H1 (cell line): ENCODE measurements around the gene SPAAR. TPM values are rescaled to one million over a fixed set of nuclear protein-coding genes. Genes with fewer than 3 reads are reported as not detected.

Source experiments
- CTCF ChIA-PET: fragments of 300-600 bp; sonication (Branson Sonifier 250); formaldehyde crosslinking; loops from one replicate; lab custom pipeline; 2021; ENCODE audit not compliant: partially characterized antibody; lab: Charles Lee
- POLR2A ChIA-PET: fragments of 300-600 bp; sonication (Branson Sonifier 250); formaldehyde crosslinking; loops from one replicate; lab custom pipeline; 2021; ENCODE audit warnings: inconsistent platforms; ENCODE audit not compliant: partially characterized antibody; lab: Charles Lee
- DNase-seq, 2 experiments: peaks; one replicate each; pipeline versions ENCODE4 v3.0.0 to v3.0.0-alpha.2; 2010 to 2022; ENCODE audit warnings: low spot score in 2 of 2, low read depth in 1 of 2, mixed read lengths in 1 of 2
- FAIRE-seq: peaks from 2 replicates; lab custom pipeline; 2011; peaks lifted over from hg19 to GRCh38; lab: Jason Lieb, UNC
- H2AFZ ChIP-seq: 2 replicates; pipeline ENCODE4 v1.8.1; 2012; ENCODE audit warnings: low read length, inconsistent platforms
- H2AK5ac ChIP-seq: 2 replicates; pipeline ENCODE4 v1.6.1; 2013; ENCODE audit warnings: low read depth, low read length
- H2BK120ac ChIP-seq: replicated peaks from 2 replicates; pipeline ENCODE3; 2013; ENCODE audit warnings: low read depth, low read length, inconsistent platforms
- H2BK12ac ChIP-seq: 2 replicates; pipeline ENCODE4 v1.6.1; 2013; ENCODE audit warnings: low read depth, low read length
- H2BK15ac ChIP-seq: 2 replicates; pipeline ENCODE4 v1.6.1; 2013; ENCODE audit warnings: low read length
- H2BK20ac ChIP-seq: 2 replicates; pipeline ENCODE4 v1.6.1; 2013; ENCODE audit warnings: low read length
- H2BK5ac ChIP-seq: 2 replicates; pipeline ENCODE4 v1.6.1; 2013; ENCODE audit warnings: low read depth, low read length
- H3K14ac ChIP-seq: 2 replicates; pipeline ENCODE4 v1.6.1; 2013; ENCODE audit warnings: inconsistent platforms; ENCODE audit not compliant: insufficient read length
- H3K18ac ChIP-seq: 2 replicates; pipeline ENCODE4 v1.6.1; 2013; ENCODE audit warnings: low read length; ENCODE audit errors: extremely low read depth
- H3K23ac ChIP-seq: 2 replicates; pipeline ENCODE4 v1.6.1; 2013; ENCODE audit warnings: inconsistent platforms; ENCODE audit not compliant: insufficient read length
- H3K23me2 ChIP-seq: 2 replicates; pipeline ENCODE4 v1.6.1; 2013; ENCODE audit warnings: low read depth, low read length
- H3K27ac ChIP-seq: 2 replicates; pipeline ENCODE4 v1.6.1; 2011; ENCODE audit warnings: low read depth, low read length, inconsistent platforms
- H3K27me3 ChIP-seq, 4 experiments: replicated peaks in 1 of 4; 1 replicate in 1 of 4; 2 replicates in 3 of 4; pipeline versions ENCODE4 v1.6.1 to v1.8.1; 2011 to 2013; ENCODE audit warnings: low read length in 3 of 4, mild to moderate bottlenecking in 3 of 4, inconsistent platforms in 2 of 4, mixed read lengths in 2 of 4, moderate library complexity in 1 of 4; ENCODE audit not compliant: control insufficient read depth in 3 of 4, insufficient read depth in 3 of 4; ENCODE audit errors: extremely low read depth in 1 of 4
- H3K36me3 ChIP-seq, 4 experiments: 2 replicates each; pipeline versions ENCODE4 v1.6.1 to v1.8.1; 2011 to 2013; ENCODE audit warnings: mild to moderate bottlenecking in 4 of 4, low read length in 3 of 4, moderate library complexity in 2 of 4, control low read depth in 1 of 4, inconsistent platforms in 1 of 4; ENCODE audit not compliant: insufficient read depth in 4 of 4, control insufficient read depth in 2 of 4
- H3K4ac ChIP-seq: replicated peaks from 2 replicates; pipeline ENCODE3; 2013; ENCODE audit warnings: low read length, low read depth, mixed read lengths, inconsistent platforms; ENCODE audit not compliant: insufficient read length
- H3K4me1 ChIP-seq, 4 experiments: replicated peaks in 1 of 4; 1 replicate in 1 of 4; 2 replicates in 3 of 4; pipeline versions ENCODE4 v1.6.1 to v1.8.1; 2011 to 2013; ENCODE audit warnings: low read length in 3 of 4, inconsistent platforms in 2 of 4, mixed read lengths in 1 of 4; ENCODE audit not compliant: insufficient read depth in 4 of 4, control insufficient read depth in 3 of 4
- H3K4me2 ChIP-seq, 2 experiments: 2 replicates each; pipeline versions ENCODE4 v1.6.1 to v1.8.1; 2011 to 2013; ENCODE audit warnings: low read depth in 2 of 2, low read length in 2 of 2, control low read depth in 1 of 2, inconsistent platforms in 1 of 2, mild to moderate bottlenecking in 1 of 2; ENCODE audit not compliant: insufficient read depth in 1 of 2
- H3K4me3 ChIP-seq, 4 experiments: fragments of 200-600, 300-600 bp in 1 of 4; sonication (generic), shearing (Covaris generic), sonication (Bioruptor Twin) in 1 of 4; 2 replicates each; pipeline versions ENCODE4 v1.5.1 to v1.8.1; 2011 to 2016; ENCODE audit warnings: low read length in 4 of 4, low read depth in 3 of 4, control low read depth in 2 of 4, inconsistent platforms in 2 of 4, mild to moderate bottlenecking in 2 of 4, mixed read lengths in 1 of 4, moderate library complexity in 1 of 4; ENCODE audit not compliant: insufficient read depth in 2 of 4; ENCODE audit errors: extremely low read depth in 1 of 4
- H3K56ac ChIP-seq: replicated peaks from 2 replicates; pipeline ENCODE3; 2013; ENCODE audit warnings: low read depth, mild to moderate bottlenecking, mixed read lengths, low read length, inconsistent platforms; ENCODE audit not compliant: insufficient read length
- H3K79me1 ChIP-seq: 2 replicates; pipeline ENCODE4 v1.6.1; 2013; ENCODE audit warnings: low read depth, low read length, control low read depth
- H3K79me2 ChIP-seq, 2 experiments: 2 replicates each; pipeline versions ENCODE4 v1.6.1 to v1.8.1; 2012 to 2013; ENCODE audit warnings: low read length in 2 of 2, mild to moderate bottlenecking in 2 of 2, inconsistent platforms in 1 of 2; ENCODE audit not compliant: insufficient read depth in 2 of 2, control insufficient read depth in 1 of 2
- H3K9ac ChIP-seq, 4 experiments: replicated peaks in 1 of 4; 1 replicate in 1 of 4; 2 replicates in 3 of 4; pipeline versions ENCODE4 v1.6.1 to v1.8.1; 2011 to 2013; ENCODE audit warnings: low read depth in 3 of 4, low read length in 3 of 4, control low read depth in 2 of 4, mild to moderate bottlenecking in 2 of 4, moderate library complexity in 2 of 4, inconsistent platforms in 1 of 4; ENCODE audit errors: extremely low read depth in 1 of 4
- H3K9me3 ChIP-seq, 2 experiments: 2 replicates each; pipeline versions ENCODE4 v1.6.1 to v1.8.1; 2012 to 2013; ENCODE audit warnings: mild to moderate bottlenecking in 2 of 2, moderate library complexity in 2 of 2, control low read depth in 1 of 2, inconsistent platforms in 1 of 2, low read depth in 1 of 2, low read length in 1 of 2, mixed read lengths in 1 of 2; ENCODE audit not compliant: insufficient read depth in 2 of 2
- H4K20me1 ChIP-seq, 2 experiments: replicated peaks in 1 of 2; 2 replicates each; pipeline versions ENCODE3 to v1.8.1; 2011 to 2013; ENCODE audit warnings: inconsistent platforms in 2 of 2, low read length in 2 of 2, mild to moderate bottlenecking in 1 of 2; ENCODE audit not compliant: insufficient read depth in 2 of 2, control insufficient read depth in 1 of 2
- H4K5ac ChIP-seq: 2 replicates; pipeline ENCODE4 v1.6.1; 2013; ENCODE audit warnings: low read length, low read depth, mixed read lengths, inconsistent platforms; ENCODE audit not compliant: insufficient read length
- H4K8ac ChIP-seq: 2 replicates; pipeline ENCODE4 v1.8.0; 2013; ENCODE audit warnings: mild to moderate bottlenecking, moderate library complexity, low read length, inconsistent platforms; ENCODE audit not compliant: insufficient read depth; ENCODE audit errors: extremely low read depth
- H4K91ac ChIP-seq: replicated peaks from 2 replicates; pipeline ENCODE3; 2013; ENCODE audit warnings: low read length, mixed read lengths, inconsistent platforms; ENCODE audit not compliant: insufficient read length
- ASH2L ChIP-seq: fragments of 200-600, 300-600 bp; sonication (generic); IDR thresholded peaks from one replicate; pipeline ENCODE4 v1.7.1; 2017; ENCODE audit warnings: low read length
- BCL11A ChIP-seq, 2 experiments: IDR thresholded peaks; one replicate each; pipeline ENCODE4 v1.6.1; 2011; ENCODE audit warnings: low read depth in 2 of 2, low read length in 2 of 2, mild to moderate bottlenecking in 2 of 2
- CBX8 ChIP-seq: fragments of 300-800, 300-1000 bp; sonication (generic); IDR thresholded peaks from 2 replicates; pipeline ENCODE4 v1.7.1; 2016; ENCODE audit warnings: low read depth, low read length, borderline replicate concordance
- CHD2 ChIP-seq: IDR thresholded peaks from 2 replicates; pipeline ENCODE4 v1.6.1; 2012; ENCODE audit warnings: low read length, improper control_type of control experiment
- JUND ChIP-seq: IDR thresholded peaks from 2 replicates; pipeline ENCODE4 v1.6.1; 2011; ENCODE audit warnings: mild to moderate bottlenecking, improper control_type of control experiment, low read length
- KDM5A ChIP-seq: fragments of 200-600 bp; IDR thresholded peaks from 2 replicates; pipeline ENCODE4 v1.7.1; 2012; ENCODE audit warnings: mild to moderate bottlenecking, low read length, inconsistent platforms, mixed read lengths
- PHF8 ChIP-seq: fragments of 200-600 bp; sonication (generic); conservative IDR thresholded peaks from 2 replicates; pipeline ENCODE4 v1.7.1; 2012; ENCODE audit warnings: low read depth, mild to moderate bottlenecking, inconsistent platforms, low read length, moderate library complexity
- POU5F1 ChIP-seq: IDR thresholded peaks from 2 replicates; pipeline ENCODE4 v1.6.1; 2011; ENCODE audit warnings: low read depth, mild to moderate bottlenecking, low read length, moderate library complexity
- RBBP5 ChIP-seq: IDR thresholded peaks from 2 replicates; pipeline ENCODE4 v1.7.1; 2012; ENCODE audit warnings: low read depth, mild to moderate bottlenecking, inconsistent platforms, low read length, moderate library complexity, borderline replicate concordance
- RXRA ChIP-seq: IDR thresholded peaks from 2 replicates; pipeline ENCODE4 v1.6.1; 2011; ENCODE audit warnings: low read depth, mild to moderate bottlenecking, low read length, moderate library complexity; ENCODE audit not compliant: insufficient read depth
- SP2 ChIP-seq: IDR thresholded peaks from 2 replicates; pipeline ENCODE4 v1.6.1; 2012; ENCODE audit warnings: mild to moderate bottlenecking, low read length, inconsistent platforms
- SRF ChIP-seq: IDR thresholded peaks from 2 replicates; pipeline ENCODE4 v1.6.1; 2011; ENCODE audit warnings: mild to moderate bottlenecking, low read depth, low read length, moderate library complexity
- TAF1 ChIP-seq: IDR thresholded peaks from 2 replicates; pipeline ENCODE4 v1.6.1; 2011; ENCODE audit warnings: mild to moderate bottlenecking, low read depth, low read length
- TBP ChIP-seq: IDR thresholded peaks from 2 replicates; pipeline ENCODE4 v1.6.1; 2011; ENCODE audit warnings: low read depth, low read length, improper control_type of control experiment
- WGBS, 2 experiments: shearing (Covaris generic) in 1 of 2; methylation state at CpG; one replicate each; pipeline versions ENCODE4 v1.1.6 to v1.1.7; 2013 to 2015; ENCODE audit warnings: low lambda C conversion rate in 2 of 2, mixed read lengths in 2 of 2, inconsistent platforms in 1 of 2, low coverage in 1 of 2, missing lambda C conversion rate in 1 of 2; ENCODE audit not compliant: insufficient replicate concordance in 2 of 2, insufficient coverage in 1 of 2, insufficient read length in 1 of 2; ENCODE audit errors: extremely low coverage in 1 of 2, missing lambda C conversion rate in 1 of 2; 5-methylcytosine and 5-hydroxymethylcytosine counted together
- polyA plus RNA-seq, 7 experiments: library from polyadenylated mRNA; depleted of rRNA in 3 of 7; stranded (reverse) in 5 of 7; unstranded in 2 of 7; fragments of >200 nt in 5 of 7; fragments of 200-250 nt in 2 of 7; gene quantifications; 1 replicate in 5 of 7; 2 replicates in 1 of 7; 4 replicates in 1 of 7; pipeline versions ENCODE4 v1.2.1 to v1.2.3, GENCODE V29; 2011 to 2013; ENCODE audit warnings: missing spikeins in 2 of 7, mixed read lengths in 2 of 7
- total RNA-seq: library from RNA; stranded (reverse); fragmentation: NEBNext Ultra II Directional; extraction: Animal tissue kit (Norgen Biotek cat#: 25700); gene quantifications from 2 replicates; pipeline ENCODE4 v1.2.1, GENCODE V29; 2021

Gene SPAAR
- total and polyA plus RNA-seq, 2 of the 8 experiments (the other 6 are each of a cell fraction or from before 2014, with no cell fraction given) = 0.27 TPM; not detected in 1

GRCh38 chr9:35919212-35920008, 10.1 kb downstream of the SPAAR start:
- no peak overlapping the region for H2BK12ac ChIP-seq
- no peak overlapping the region for H4K5ac ChIP-seq
- no peak overlapping the region for H3K4ac ChIP-seq
- H2BK5ac ChIP-seq = no peak overlapping the region
- FAIRE-seq = no peak
- ChIA-PET CTCF (interaction anchor here (0.8 to 2.5 kb wide), 6 partner anchors 14 to 119 kb away, joined by 3 to 7 read pairs (median 4); no protein-coding TSS in a partner anchor), POLR2A (interaction anchor here (0.9 kb wide), 1 partner anchor 27 kb away, joined by 4 read pairs; no protein-coding TSS in a partner anchor)
- H3K4me1 ChIP-seq = peaks cover 0 to 4% (median 0%) of the 10 kb centered on the region in 4 experiments; a peak in 3 of 7 replicates
- H2AK5ac ChIP-seq = no peak overlapping the region
- no peak overlapping the region for H3K18ac ChIP-seq
- TF ChIP-seq KDM5A (no peak), BCL11A (IDR thresholded peaks at IDR 0.05; ENCODE audit: low read depth in 2 of 2, low read length in 2 of 2) (no peak), SP2 (no peak), SRF (no peak), POU5F1 (no peak), PHF8 (no peak), CHD2 (no peak), RXRA (no peak), JUND (no peak), TAF1 (no peak), ASH2L (no peak), RBBP5 (no peak), TBP (no peak), CBX8 (no peak)
- H3K27ac ChIP-seq = no peak overlapping the region
- H4K20me1 ChIP-seq = no peaks in the 10 kb centered on the region
- H2AFZ ChIP-seq = no peak overlapping the region
- no peaks in the 10 kb centered on the region for H3K27me3 ChIP-seq
- H3K14ac ChIP-seq = no peak overlapping the region
- no peaks in the 10 kb centered on the region for H3K79me2 ChIP-seq
- no peak for DNase-seq
- no peak overlapping the region for H3K4me2 ChIP-seq
- H3K9ac ChIP-seq = no peak overlapping the region
- 94% methylated on average over 3 of the region's 3 CpGs; no CpG with 5 or more reads in 1 of the 2 experiments for WGBS, 2 experiments
- H3K9me3 ChIP-seq = no peaks in the 10 kb centered on the region
- no peak overlapping the region for H3K56ac ChIP-seq
- no peaks in the 10 kb centered on the region for H3K79me1 ChIP-seq
- no peak overlapping the region for H2BK120ac ChIP-seq
- H3K4me3 ChIP-seq = no peak overlapping the region
- H2BK15ac ChIP-seq = no peak overlapping the region
- H4K91ac ChIP-seq = no peak overlapping the region
- H3K36me3 ChIP-seq = no peaks in the 10 kb centered on the region
- no peak overlapping the region for H3K23ac ChIP-seq
- H3K23me2 ChIP-seq = no peaks in the 10 kb centered on the region
- no peak overlapping the region for H4K8ac ChIP-seq
- H2BK20ac ChIP-seq = no peak overlapping the region
